SK-N-SH (cell line): ENCODE data around the gene BRAF. TPM values are rescaled to one million over a fixed set of nuclear protein-coding genes. Genes with fewer than 3 reads are reported as not detected.

Experiments used
- CTCF ChIA-PET: fragments of 300-600, 350-600 bp; formaldehyde crosslinking; extraction: SDS; loops from one replicate; lab custom pipeline; 2021; lab: Yijun Ruan, JAX
- POLR2A ChIA-PET: fragments of 350-600 bp; sonication (Branson Sonifier 250); formaldehyde crosslinking; extraction: SDS; loops from one replicate; lab custom pipeline; 2020; ENCODE audit warnings: antibody characterized with exemption, inconsistent platforms; lab: Yijun Ruan, JAX
- DNase-seq: peaks from one replicate; pipeline ENCODE4 v3.0.0; 2012
- H2AFZ ChIP-seq: fragments of 200-600 bp; sonication (generic); 2 replicates; pipeline ENCODE4 v1.8.1; 2016; ENCODE audit warnings: antibody characterized with exemption, mild to moderate bottlenecking, low read depth
- H3F3A ChIP-seq: fragments of 200-600 bp; sonication (generic); replicated peaks from 2 replicates; pipeline ENCODE3; 2016; ENCODE audit warnings: antibody characterized with exemption, mild to moderate bottlenecking; ENCODE audit not compliant: insufficient read depth
- H3K27ac ChIP-seq, 2 experiments: fragments of 200-500 bp in 1 of 2; fragments of 200-600 bp in 1 of 2; sonication (Bioruptor generic) in 1 of 2; sonication (generic), shearing (Covaris generic) in 1 of 2; 2 replicates each; pipeline versions ENCODE4 v1.5.1 to v1.6.1; 2014 to 2016; ENCODE audit warnings: low read depth in 2 of 2, inconsistent platforms in 1 of 2, low read length in 1 of 2, mild to moderate bottlenecking in 1 of 2, mixed read lengths in 1 of 2
- H3K27me3 ChIP-seq: fragments of 200-600 bp; sonication (generic), shearing (Covaris generic); 2 replicates; pipeline ENCODE4 v1.6.1; 2016; ENCODE audit warnings: mixed run types; ENCODE audit not compliant: insufficient read depth
- H3K36me3 ChIP-seq, 2 experiments: fragments of 200-500 bp in 1 of 2; fragments of 200-600 bp in 1 of 2; sonication (Bioruptor generic) in 1 of 2; sonication (generic) in 1 of 2; replicated peaks in 1 of 2; 2 replicates each; pipeline versions ENCODE3 to v1.5.1; 2014 to 2016; ENCODE audit warnings: low read length in 1 of 2, mild to moderate bottlenecking in 1 of 2; ENCODE audit not compliant: insufficient read depth in 2 of 2, control insufficient read depth in 1 of 2
- H3K4me1 ChIP-seq, 2 experiments: fragments of 200-500 bp in 1 of 2; fragments of 200-600 bp in 1 of 2; sonication (Bioruptor generic) in 1 of 2; sonication (generic), shearing (Covaris generic) in 1 of 2; 2 replicates each; pipeline versions ENCODE4 v1.5.1 to v1.6.1; 2014 to 2016; ENCODE audit warnings: low read depth in 1 of 2, low read length in 1 of 2, mixed run types in 1 of 2; ENCODE audit not compliant: insufficient read depth in 2 of 2, control insufficient read depth in 1 of 2
- H3K4me2 ChIP-seq: fragments of 200-600 bp; sonication (generic), shearing (Covaris generic); 2 replicates; pipeline ENCODE4 v1.6.1; 2017; ENCODE audit warnings: mixed run types
- H3K4me3 ChIP-seq, 2 experiments: fragments of 200-500 bp in 1 of 2; fragments of 200-600 bp in 1 of 2; sonication (Bioruptor generic) in 1 of 2; sonication (generic), shearing (Covaris generic) in 1 of 2; 2 replicates each; pipeline versions ENCODE4 v1.5.1 to v1.8.1; 2014 to 2016; ENCODE audit warnings: low read depth in 2 of 2, inconsistent platforms in 1 of 2, low read length in 1 of 2, mild to moderate bottlenecking in 1 of 2, mixed read lengths in 1 of 2, moderate library complexity in 1 of 2
- H3K79me2 ChIP-seq: fragments of 200-600 bp; sonication (generic); 2 replicates; pipeline ENCODE4 v1.8.1; 2017; ENCODE audit warnings: mild to moderate bottlenecking; ENCODE audit not compliant: insufficient read depth
- H3K9ac ChIP-seq: fragments of 200-600 bp; sonication (generic); 2 replicates; pipeline ENCODE4 v1.6.1; 2017; ENCODE audit warnings: mixed run types
- H3K9me2 ChIP-seq: fragments of 200-600 bp; sonication (generic); 2 replicates; pipeline ENCODE4 v1.6.1; 2017; ENCODE audit warnings: mixed run types
- H3K9me3 ChIP-seq: fragments of 200-600 bp; sonication (generic); 2 replicates; pipeline ENCODE4 v1.6.1; 2017; ENCODE audit warnings: mixed run types, mild to moderate bottlenecking, moderate library complexity
- H4K20me1 ChIP-seq: fragments of 200-600 bp; sonication (generic); 2 replicates; pipeline ENCODE4 v1.6.1; 2017; ENCODE audit warnings: mild to moderate bottlenecking, mixed run types; ENCODE audit not compliant: insufficient read depth
- CHD2 ChIP-seq: fragments of 150-350 bp; IDR thresholded peaks from 2 replicates; pipeline ENCODE4 v1.6.1; 2018; ENCODE audit warnings: low read length; ENCODE audit not compliant: partially characterized antibody
- ELF1 ChIP-seq: IDR thresholded peaks from 2 replicates; pipeline ENCODE4 v1.4.0; 2012
- FOXJ3 ChIP-seq: sonication (generic); formaldehyde crosslinking; IDR thresholded peaks from 2 replicates; pipeline ENCODE4 v1.5.1; 2020; ENCODE audit warnings: mild to moderate bottlenecking, missing genetic modification reagents
- FOXM1 ChIP-seq: IDR thresholded peaks from 2 replicates; pipeline ENCODE4 v1.4.0; 2012; ENCODE audit warnings: low read depth, mild to moderate bottlenecking
- MEF2A ChIP-seq: IDR thresholded peaks from 2 replicates; pipeline ENCODE4 v1.4.0; 2012; ENCODE audit warnings: low read depth, borderline replicate concordance
- NRF1 ChIP-seq: IDR thresholded peaks from 2 replicates; pipeline ENCODE4 v1.6.1; 2012; ENCODE audit warnings: low read depth, mild to moderate bottlenecking, low read length
- RCOR1 ChIP-seq: fragments of 150-350 bp; IDR thresholded peaks from 2 replicates; pipeline ENCODE4 v1.6.1; 2017; ENCODE audit warnings: antibody characterized with exemption, low read length
- RFX5 ChIP-seq: IDR thresholded peaks from 2 replicates; pipeline ENCODE4 v1.6.1; 2012; ENCODE audit warnings: mild to moderate bottlenecking, improper control_type of control experiment, low read length
- RXRA ChIP-seq: IDR thresholded peaks from 2 replicates; pipeline ENCODE4 v1.4.0; 2012; ENCODE audit warnings: low read depth, mild to moderate bottlenecking, borderline replicate concordance
- SIN3A ChIP-seq: IDR thresholded peaks from 2 replicates; pipeline ENCODE4 v1.6.1; 2012; ENCODE audit warnings: low read depth, mild to moderate bottlenecking, low read length, moderate library complexity, borderline replicate concordance
- SMC3 ChIP-seq: IDR thresholded peaks from 2 replicates; pipeline ENCODE4 v1.6.1; 2012; ENCODE audit warnings: low read depth, low read length, improper control_type of control experiment
- TAF1 ChIP-seq: IDR thresholded peaks from 2 replicates; pipeline ENCODE4 v1.6.1; 2012; ENCODE audit warnings: low read depth, mild to moderate bottlenecking, low read length, moderate library complexity, borderline replicate concordance
- TCF12 ChIP-seq: IDR thresholded peaks from 2 replicates; pipeline ENCODE4 v1.4.0; 2012
- WGBS: methylation state at CpG from one replicate; pipeline ENCODE4 v1.1.6; 2017; ENCODE audit warnings: low lambda C conversion rate; 5-methylcytosine and 5-hydroxymethylcytosine counted together
- polyA plus RNA-seq, 3 experiments: library from polyadenylated mRNA; depleted of rRNA; stranded (reverse); fragments of >200 nt; gene quantifications; 2 replicates each; pipeline ENCODE4 v1.2.3, GENCODE V29; 2012
- TF ChIP-seq, protein P1 (sequence below): fragments of 200-600 bp; sonication (generic); IDR thresholded peaks from 2 replicates; pipeline ENCODE4 v1.6.1; 2017; ENCODE audit warnings: antibody characterized with exemption, mild to moderate bottlenecking, moderate library complexity
- TF ChIP-seq, protein P2 (sequence below): IDR thresholded peaks from 2 replicates; pipeline ENCODE4 v1.4.0; 2012; ENCODE audit warnings: low read depth, borderline replicate concordance

The BRAF gene
- polyA plus RNA-seq, 1 of the 3 experiments (the other 2 are of a cell fraction), result 5.2 TPM

DNA sequence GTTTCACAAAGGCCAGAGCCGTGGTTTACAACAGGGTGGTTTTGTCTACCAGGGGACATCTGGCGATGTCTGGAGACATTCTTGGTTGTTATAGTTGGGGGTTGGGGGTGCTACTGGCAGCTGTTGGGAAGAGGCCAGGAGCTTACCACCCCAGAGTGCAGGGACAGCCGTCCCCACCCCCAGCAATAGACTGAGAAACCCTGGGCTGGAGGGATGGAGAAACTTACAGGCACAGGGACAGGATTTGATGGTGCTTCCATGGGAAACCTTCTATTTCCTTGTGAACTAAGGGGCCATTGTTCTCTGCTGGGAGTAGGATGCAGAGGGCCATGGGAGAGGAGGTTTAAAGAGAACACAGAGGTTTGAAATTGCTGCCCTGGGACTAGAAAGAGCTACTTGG is 241.1 kb downstream of the BRAF start:
- Histone ChIP-seq H3K36me3 (peaks cover 5 to 10% of the 10 kb centered on the region in 2 experiments), H3K9ac (no peak overlapping the region), H4K20me1 (no peaks in the 10 kb centered on the region), H3F3A (no peaks in the 10 kb centered on the region), H3K9me2 (no peaks in the 10 kb centered on the region), H3K4me1 (no peaks in the 10 kb centered on the region), H3K27ac (no peak overlapping the region), H3K4me3 (no peak overlapping the region), H2AFZ (no peak overlapping the region), H3K9me3 (no peaks in the 10 kb centered on the region), H3K27me3 (no peaks in the 10 kb centered on the region), H3K79me2 (no peaks in the 10 kb centered on the region), H3K4me2 (no peak overlapping the region)
- POLR2A ChIA-PET, result no interaction called here
- TF ChIP-seq RFX5 (no peak), FOXM1 (no peak)
- WGBS, result 84% methylated on average over 3 of the region's 3 CpGs
- CTCF ChIA-PET, result interaction anchor here (0.6 to 2.9 kb wide), 4 partner anchors 9 to 558 kb away, joined by 3 to 15 read pairs (median 6); no protein-coding TSS in a partner anchor
- no peak for DNase-seq

GRCh38 chr7:140681766-140682165 is 243.0 kb downstream of the BRAF start:
- H3K27me3 ChIP-seq, result no peaks in the 10 kb centered on the region
- DNase-seq, result no peak
- no peaks in the 10 kb centered on the region for H3K9me2 ChIP-seq
- POLR2A ChIA-PET, result no interaction called here
- H2AFZ ChIP-seq, result no peak overlapping the region
- H3K79me2 ChIP-seq, result no peaks in the 10 kb centered on the region
- H3K27ac ChIP-seq, result no peak overlapping the region
- no peaks in the 10 kb centered on the region for H3K9me3 ChIP-seq
- H3K4me2 ChIP-seq, result no peak overlapping the region
- 93% methylated on average over 3 of the region's 3 CpGs for WGBS
- H3K9ac ChIP-seq, result no peak overlapping the region
- no peaks in the 10 kb centered on the region for H3F3A ChIP-seq
- no peaks in the 10 kb centered on the region for H4K20me1 ChIP-seq
- H3K36me3 ChIP-seq, result peaks cover 0 to 10% of the 10 kb centered on the region in 2 experiments
- TF ChIP-seq SIN3A (no peak), FOXJ3 (CRISPR knock-in tag) (no peak), NRF1 (no peak), FOXM1 (no peak), RCOR1 (no peak), RXRA (no peak), ELF1 (no peak), MEF2A (no peak), TAF1 (no peak), TCF12 (no peak), SMC3 (no peak), CHD2 (no peak)
- TF ChIP-seq, protein P1, sequence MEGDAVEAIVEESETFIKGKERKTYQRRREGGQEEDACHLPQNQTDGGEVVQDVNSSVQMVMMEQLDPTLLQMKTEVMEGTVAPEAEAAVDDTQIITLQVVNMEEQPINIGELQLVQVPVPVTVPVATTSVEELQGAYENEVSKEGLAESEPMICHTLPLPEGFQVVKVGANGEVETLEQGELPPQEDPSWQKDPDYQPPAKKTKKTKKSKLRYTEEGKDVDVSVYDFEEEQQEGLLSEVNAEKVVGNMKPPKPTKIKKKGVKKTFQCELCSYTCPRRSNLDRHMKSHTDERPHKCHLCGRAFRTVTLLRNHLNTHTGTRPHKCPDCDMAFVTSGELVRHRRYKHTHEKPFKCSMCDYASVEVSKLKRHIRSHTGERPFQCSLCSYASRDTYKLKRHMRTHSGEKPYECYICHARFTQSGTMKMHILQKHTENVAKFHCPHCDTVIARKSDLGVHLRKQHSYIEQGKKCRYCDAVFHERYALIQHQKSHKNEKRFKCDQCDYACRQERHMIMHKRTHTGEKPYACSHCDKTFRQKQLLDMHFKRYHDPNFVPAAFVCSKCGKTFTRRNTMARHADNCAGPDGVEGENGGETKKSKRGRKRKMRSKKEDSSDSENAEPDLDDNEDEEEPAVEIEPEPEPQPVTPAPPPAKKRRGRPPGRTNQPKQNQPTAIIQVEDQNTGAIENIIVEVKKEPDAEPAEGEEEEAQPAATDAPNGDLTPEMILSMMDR, result no peak
- TF ChIP-seq, protein P2, sequence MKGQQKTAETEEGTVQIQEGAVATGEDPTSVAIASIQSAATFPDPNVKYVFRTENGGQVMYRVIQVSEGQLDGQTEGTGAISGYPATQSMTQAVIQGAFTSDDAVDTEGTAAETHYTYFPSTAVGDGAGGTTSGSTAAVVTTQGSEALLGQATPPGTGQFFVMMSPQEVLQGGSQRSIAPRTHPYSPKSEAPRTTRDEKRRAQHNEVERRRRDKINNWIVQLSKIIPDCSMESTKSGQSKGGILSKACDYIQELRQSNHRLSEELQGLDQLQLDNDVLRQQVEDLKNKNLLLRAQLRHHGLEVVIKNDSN, result no peak
- CTCF ChIA-PET, result no interaction called here
- H3K4me3 ChIP-seq, result no peak overlapping the region
- H3K4me1 ChIP-seq, result no peaks in the 10 kb centered on the region
